ENCODE results near the gene ARMC6.

Gene ARMC6

GRCh38 chr19:19054315-19054938 is 21.0 kb downstream of the ARMC6 start:
- no peak for DNase-seq (ENCODE audit: low read depth, low spot score)

DNA sequence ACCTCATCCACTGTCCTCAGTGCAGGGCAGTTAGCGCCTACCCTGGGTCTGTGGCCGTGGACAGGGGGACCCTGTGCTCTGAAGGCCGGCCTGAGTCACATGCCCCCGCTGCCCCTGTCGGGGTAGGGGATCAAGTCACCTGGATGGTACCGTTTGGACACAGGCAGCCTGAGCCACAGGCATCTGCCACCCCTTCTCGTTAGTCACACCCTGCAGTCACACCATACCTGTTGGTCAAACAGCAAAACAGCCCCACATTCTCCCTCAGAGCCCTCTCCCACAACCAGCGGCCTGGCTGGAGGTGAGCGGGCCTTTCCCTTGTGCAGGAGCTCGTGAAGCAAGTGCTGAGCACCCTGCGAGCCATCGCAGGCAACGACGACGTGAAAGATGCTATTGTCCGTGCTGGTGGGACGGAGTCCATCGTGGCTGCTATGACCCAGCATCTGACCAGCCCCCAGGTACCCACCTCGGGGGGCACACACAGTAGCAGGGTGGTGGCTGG is 21.6 kb downstream of the ARMC6 start:
- DNase-seq (ENCODE audit: low read depth, low spot score) = no peak

DNA sequence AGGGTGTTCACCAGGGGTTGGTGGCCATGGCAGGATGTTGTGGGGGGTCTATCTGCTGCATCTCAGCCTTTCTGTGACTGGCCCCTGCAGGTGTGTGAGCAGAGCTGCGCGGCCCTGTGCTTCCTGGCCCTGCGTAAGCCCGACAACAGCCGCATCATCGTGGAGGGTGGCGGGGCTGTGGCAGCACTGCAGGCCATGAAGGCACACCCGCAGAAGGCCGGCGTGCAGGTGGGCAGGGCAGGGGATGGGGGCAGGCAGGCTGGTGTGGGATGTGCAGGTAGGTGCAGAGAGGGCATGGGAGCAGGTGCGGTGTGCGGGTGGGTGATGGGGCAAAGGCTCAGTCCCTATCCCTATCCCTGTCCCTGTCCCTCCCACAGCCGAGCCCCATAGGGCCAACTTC is 22.3 kb downstream of the ARMC6 start:
- DNase-seq (ENCODE audit: low read depth, low spot score) = no peak

- no peak for DNase-seq (ENCODE audit: low read depth, low spot score)
Observed at GRCh38 chr19:19056636-19057275, 23.4 kb downstream of the ARMC6 start.

GRCh38 chr19:19057317-19057716 is 23.9 kb downstream of the ARMC6 start:
- no peak for DNase-seq (ENCODE audit: low read depth, low spot score)

- DNase-seq (ENCODE audit: low read depth, low spot score) = no peak
Observed at GRCh38 chr19:19057720-19058119, 24.3 kb downstream of the ARMC6 start.

DNA sequence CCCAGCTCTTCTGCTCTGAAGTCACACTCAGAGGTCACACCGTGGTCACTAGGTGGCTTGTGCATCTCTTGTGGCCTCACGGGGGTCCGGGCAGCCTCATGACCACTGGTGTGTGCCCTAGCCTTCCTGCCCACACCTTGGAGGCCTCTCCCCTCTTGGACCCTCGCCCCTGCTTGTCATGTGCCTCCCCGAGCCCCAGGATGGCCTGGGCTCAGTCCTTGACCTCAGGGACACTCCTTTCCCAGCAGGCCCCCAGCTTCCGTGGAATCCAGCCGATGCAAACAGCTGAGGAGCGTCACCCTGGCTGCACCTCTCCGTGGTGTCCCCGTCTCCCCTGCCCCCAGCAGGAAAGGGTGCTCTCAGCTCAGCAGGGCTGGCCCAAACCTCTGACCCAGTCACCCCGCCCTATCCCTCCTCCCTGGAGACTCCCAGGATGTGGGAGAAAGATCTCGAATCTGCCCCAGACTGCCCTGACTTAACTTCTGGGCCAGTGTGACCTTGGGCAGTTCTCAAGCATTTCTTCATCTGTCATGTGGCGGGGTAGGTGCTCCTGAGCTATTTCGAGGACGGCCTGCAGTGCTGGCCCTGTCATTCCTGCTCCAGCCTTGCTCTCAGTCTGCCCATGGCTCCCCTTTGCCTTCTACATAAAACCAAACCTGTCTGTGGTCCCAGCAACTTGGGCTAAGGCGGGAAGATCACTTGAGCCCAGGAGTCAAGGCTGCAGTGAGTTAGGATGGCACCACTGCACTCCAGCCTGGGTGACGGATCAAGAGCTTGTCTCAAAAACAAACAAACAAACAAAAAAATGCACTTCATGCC is 25.8 kb downstream of the ARMC6 start:
- DNase-seq (ENCODE audit: low read depth, low spot score) = no peak

GRCh38 chr19:19059837-19060611 is 26.6 kb downstream of the ARMC6 start:
- no peak for DNase-seq (ENCODE audit: low read depth, low spot score)

GRCh38 chr19:19061506-19061905 is 28.1 kb downstream of the ARMC6 start:
- no peak for DNase-seq (ENCODE audit: low read depth, low spot score)

DNA sequence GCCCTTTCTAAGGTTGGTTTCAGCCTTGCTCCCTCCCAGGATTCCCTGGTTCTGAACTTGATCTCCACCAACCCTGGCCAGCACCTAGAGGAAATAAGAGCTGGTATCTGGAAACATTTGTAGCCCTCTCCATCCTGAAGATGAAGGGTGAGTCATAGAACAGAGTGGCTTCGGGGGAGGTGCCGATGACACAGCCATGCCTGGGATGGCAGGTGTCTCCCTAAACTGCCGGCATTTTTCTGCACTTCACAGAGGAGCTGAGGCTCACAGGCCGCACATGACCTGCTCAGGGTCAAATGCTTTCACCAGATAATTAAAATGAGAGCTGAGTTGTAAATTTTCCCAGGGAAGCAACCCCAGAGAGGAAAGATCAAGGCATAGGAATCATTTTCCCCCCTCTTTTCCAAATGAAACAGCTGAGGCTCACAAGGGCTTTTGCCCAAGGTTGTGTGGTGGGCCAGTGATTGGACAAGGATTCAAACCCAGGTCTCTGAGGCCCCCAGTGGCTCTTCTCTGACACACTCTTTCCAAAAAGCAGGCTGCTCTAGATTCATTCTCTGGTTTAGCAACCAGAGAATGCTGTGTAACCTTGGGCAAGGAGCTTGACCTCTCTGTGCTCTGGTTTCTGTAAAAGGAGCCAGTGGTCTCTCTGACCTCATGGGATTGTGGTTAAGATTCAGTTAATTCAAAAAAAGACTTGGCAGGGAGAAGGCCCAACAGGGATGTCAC is 29.2 kb downstream of the ARMC6 start:
- DNase-seq (ENCODE audit: low read depth, low spot score) = no peak

DNA sequence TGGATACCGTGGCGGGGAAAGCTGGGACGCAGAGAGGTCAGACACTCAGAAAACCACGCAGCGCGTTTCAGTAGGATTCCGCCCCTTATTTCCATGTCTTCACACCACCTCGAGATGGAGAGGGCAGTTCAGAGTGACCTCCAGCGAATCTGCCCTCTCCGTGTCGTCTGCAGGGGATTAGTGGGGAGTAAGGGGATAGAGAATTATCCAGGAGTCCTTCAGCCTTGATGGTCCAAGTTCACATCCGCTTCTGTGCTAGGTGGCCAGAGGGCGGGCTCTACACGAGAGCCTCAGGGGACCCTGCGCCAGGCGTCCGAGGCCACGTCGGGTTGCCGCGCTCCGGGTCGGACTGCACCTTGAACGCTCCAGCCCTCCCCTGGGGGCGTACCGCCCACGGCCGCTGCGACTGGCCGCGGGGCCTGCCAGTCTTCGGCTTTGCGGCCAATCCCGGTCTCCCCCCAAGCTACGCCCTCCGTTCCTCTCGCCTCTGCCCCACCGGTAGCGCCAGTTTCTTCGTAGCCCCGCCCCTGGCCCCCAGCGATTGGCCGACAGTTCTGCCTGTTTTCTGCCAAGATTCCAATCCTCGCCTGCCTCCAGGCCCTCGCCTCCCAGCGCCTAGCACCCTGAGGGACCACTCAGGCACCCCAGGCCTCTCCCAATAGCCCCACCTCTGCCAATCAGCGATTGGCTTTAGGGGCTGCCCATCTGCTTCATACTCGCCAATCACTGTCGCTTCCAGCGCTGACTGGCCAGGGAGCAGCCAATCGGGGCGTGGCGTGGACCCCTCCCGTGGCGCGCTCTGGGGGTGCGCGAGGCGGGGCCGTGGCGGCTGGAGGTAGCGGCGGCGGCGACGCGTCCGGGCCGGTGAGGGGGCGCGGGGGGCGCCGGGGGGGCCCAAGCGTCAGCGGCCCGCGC is 30.0 kb downstream of the ARMC6 start, which contains the start of gene SLC25A42:
Gene SLC25A42, plus strand, starts transcription at position 812 of the 915 bp plus-strand sequence. CDS start 32,131 bp downstream, outside the sequence.
- DNase-seq (ENCODE audit: low read depth, low spot score) = peak; percentile 96

DNA sequence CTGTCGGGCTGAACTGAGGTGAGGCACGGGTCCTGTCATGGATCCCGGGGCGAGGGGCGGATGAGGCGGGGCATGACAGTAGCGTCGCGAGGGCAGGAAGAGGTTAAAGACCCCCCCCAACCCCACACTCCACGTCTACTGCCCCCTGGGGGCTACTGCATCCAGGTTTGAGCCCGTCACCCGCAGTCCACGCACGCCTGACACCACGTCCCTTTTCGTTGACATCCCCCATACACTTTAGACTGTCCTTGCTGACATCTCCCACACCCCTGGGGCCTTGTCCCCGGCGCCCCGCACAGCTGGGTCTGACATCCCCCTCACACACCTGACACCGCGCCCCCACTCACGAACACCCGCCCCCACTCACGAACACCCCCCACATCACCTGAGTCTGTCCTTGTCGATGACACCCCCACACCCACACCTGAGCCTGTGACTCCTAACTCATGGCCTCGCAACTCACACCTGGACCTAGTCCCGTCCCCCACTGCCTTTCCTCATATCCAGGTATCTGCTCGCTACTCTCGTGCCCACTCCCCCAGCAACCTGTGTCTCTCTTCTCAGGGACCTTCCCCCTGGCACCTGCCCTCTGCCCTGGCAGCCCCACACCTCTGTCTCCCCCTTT is 30.8 kb downstream of the ARMC6 start:
- DNase-seq (ENCODE audit: low read depth, low spot score) = no peak

DNA sequence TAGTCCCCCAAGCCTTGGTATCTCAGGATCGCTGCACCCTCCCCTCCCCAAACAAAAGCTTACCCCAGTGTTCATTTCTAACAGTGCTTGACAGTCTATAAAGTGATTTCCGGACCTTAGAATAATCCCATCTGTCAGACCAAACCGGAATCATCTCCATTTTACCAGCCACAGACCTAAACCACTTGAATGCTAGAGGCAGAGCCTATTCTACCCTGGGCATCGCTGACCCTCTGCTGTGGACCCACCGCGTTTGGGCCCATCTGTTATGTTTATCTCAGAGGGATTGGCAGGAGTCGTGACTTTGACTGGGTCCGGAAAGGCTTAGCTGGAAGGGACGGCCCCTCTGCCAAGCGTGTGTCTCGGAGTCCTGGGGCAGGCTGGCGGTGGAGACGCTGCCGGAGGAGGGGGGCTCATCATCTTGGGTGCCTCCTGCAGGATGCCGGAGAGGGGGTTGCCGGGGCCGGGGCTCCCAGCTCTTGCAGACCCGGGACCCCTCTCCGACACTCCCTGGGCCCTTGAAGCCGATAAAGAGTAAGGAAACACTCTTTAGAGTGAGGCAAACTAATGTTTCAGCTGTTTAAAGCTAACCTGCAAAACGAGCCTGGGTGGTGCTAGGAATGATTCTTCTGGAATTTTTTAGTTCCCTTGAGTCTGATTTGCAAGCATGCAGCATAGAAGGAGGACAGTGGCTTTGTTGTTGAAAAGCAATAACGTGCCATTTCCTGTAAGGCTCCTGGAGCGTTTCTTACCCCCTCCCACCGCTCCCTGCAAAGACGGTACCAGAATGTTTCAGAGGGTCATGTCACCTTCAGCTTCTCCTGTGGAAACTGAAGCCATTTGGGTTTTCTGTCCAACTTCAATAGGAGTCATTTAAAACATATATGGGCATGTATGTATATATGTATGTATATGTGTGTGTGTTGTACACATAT is 31.7 kb downstream of the ARMC6 start:
- DNase-seq (ENCODE audit: low read depth, low spot score) = no peak

GRCh38 chr19:19067276-19068072 is 34.1 kb downstream of the ARMC6 start:
- DNase-seq (ENCODE audit: low read depth, low spot score) = no peak

GRCh38 chr19:19068659-19069654 is 35.6 kb downstream of the ARMC6 start:
- no peak for DNase-seq (ENCODE audit: low read depth, low spot score)

GRCh38 chr19:19071897-19072296 is 38.5 kb downstream of the ARMC6 start:
- DNase-seq (ENCODE audit: low read depth, low spot score) = no peak
